H9 (cell line): ENCODE data around the gene GRB2. TPM values are rescaled to one million over a fixed set of nuclear protein-coding genes. Genes with fewer than 3 reads are reported as not detected.

Experiments
- DNase-seq: peaks from one replicate; pipeline ENCODE4 v3.0.0-alpha.2; 2017
- H2AFZ ChIP-seq: one replicate; pipeline ENCODE4 v1.6.1; 2013; ENCODE audit warnings: mild to moderate bottlenecking, low read length, control low read depth, moderate library complexity
- H2AK5ac ChIP-seq: 2 replicates; pipeline ENCODE4 v1.6.1; 2013; ENCODE audit warnings: low read length, control low read depth, mixed read lengths; ENCODE audit not compliant: insufficient read length
- H2BK120ac ChIP-seq: one replicate; pipeline ENCODE4 v1.6.1; 2013; ENCODE audit warnings: low read depth, mild to moderate bottlenecking, low read length, control low read depth, inconsistent platforms; ENCODE audit not compliant: poor library complexity, severe bottlenecking
- H2BK12ac ChIP-seq: 2 replicates; pipeline ENCODE4 v1.6.1; 2013; ENCODE audit warnings: low read length, control low read depth, mixed read lengths, low read depth; ENCODE audit not compliant: insufficient read length
- H2BK15ac ChIP-seq: 2 replicates; pipeline ENCODE4 v1.6.1; 2013; ENCODE audit warnings: low read depth, low read length, control low read depth
- H2BK20ac ChIP-seq: one replicate; pipeline ENCODE4 v1.6.1; 2013; ENCODE audit warnings: low read depth, mild to moderate bottlenecking, low read length, control low read depth, inconsistent platforms; ENCODE audit not compliant: poor library complexity, severe bottlenecking
- H2BK5ac ChIP-seq: 2 replicates; pipeline ENCODE4 v1.6.1; 2013; ENCODE audit warnings: low read length, control low read depth, mixed read lengths; ENCODE audit not compliant: insufficient read length
- H3K14ac ChIP-seq: 2 replicates; pipeline ENCODE4 v1.6.1; 2013; ENCODE audit warnings: low read length, control low read depth; ENCODE audit not compliant: insufficient read depth
- H3K18ac ChIP-seq: 2 replicates; pipeline ENCODE4 v1.6.1; 2013; ENCODE audit warnings: low read depth, mild to moderate bottlenecking, mixed read lengths, low read length, control low read depth; ENCODE audit not compliant: insufficient read length
- H3K23ac ChIP-seq: 2 replicates; pipeline ENCODE4 v1.6.1; 2013; ENCODE audit warnings: low read length, control low read depth, mixed read lengths, low read depth; ENCODE audit not compliant: insufficient read length
- H3K23me2 ChIP-seq: 2 replicates; pipeline ENCODE4 v1.6.1; 2013; ENCODE audit warnings: low read depth, mild to moderate bottlenecking, mixed read lengths, low read length, control low read depth; ENCODE audit not compliant: insufficient read length, poor library complexity, severe bottlenecking
- H3K27ac ChIP-seq: 2 replicates; pipeline ENCODE4 v1.5.1; 2013; ENCODE audit warnings: low read length, control low read depth, mixed read lengths, low read depth; ENCODE audit not compliant: insufficient read length
- H3K27me3 ChIP-seq: 2 replicates; pipeline ENCODE4 v1.6.1; 2013; ENCODE audit warnings: low read length, control low read depth, inconsistent platforms; ENCODE audit not compliant: insufficient read depth
- H3K4ac ChIP-seq: 2 replicates; pipeline ENCODE4 v1.6.1; 2013; ENCODE audit warnings: low read depth, mild to moderate bottlenecking, control low read depth, inconsistent platforms, low read length, moderate library complexity
- H3K4me1 ChIP-seq: 2 replicates; pipeline ENCODE4 v1.6.1; 2013; ENCODE audit warnings: low read length, control low read depth, inconsistent platforms; ENCODE audit not compliant: insufficient read depth
- H3K4me2 ChIP-seq: 2 replicates; pipeline ENCODE4 v1.6.1; 2013; ENCODE audit warnings: low read length, control low read depth, mixed read lengths; ENCODE audit not compliant: insufficient read length, insufficient read depth
- H3K56ac ChIP-seq: 2 replicates; pipeline ENCODE4 v1.6.1; 2013; ENCODE audit warnings: low read depth, mild to moderate bottlenecking, mixed read lengths, low read length, control low read depth; ENCODE audit not compliant: insufficient read length
- H3K79me1 ChIP-seq: 2 replicates; pipeline ENCODE4 v1.6.1; 2013; ENCODE audit warnings: low read depth, mild to moderate bottlenecking, moderate library complexity, low read length, control low read depth, inconsistent platforms; ENCODE audit not compliant: insufficient read depth, poor library complexity, severe bottlenecking
- H3K79me2 ChIP-seq: 2 replicates; pipeline ENCODE4 v1.6.1; 2013; ENCODE audit warnings: low read length, control low read depth, inconsistent platforms; ENCODE audit not compliant: insufficient read depth
- H3K9ac ChIP-seq: 2 replicates; pipeline ENCODE4 v1.6.1; 2013; ENCODE audit warnings: low read length, control low read depth, mixed read lengths; ENCODE audit not compliant: insufficient read length; ENCODE audit errors: extremely low read depth
- H3K9me3 ChIP-seq: one replicate; pipeline ENCODE4 v1.6.1; 2013; ENCODE audit warnings: low read depth, low read length, inconsistent platforms; ENCODE audit not compliant: control insufficient read depth
- H3T11ph ChIP-seq: one replicate; pipeline ENCODE4 v1.6.1; 2013; ENCODE audit warnings: mild to moderate bottlenecking, low read length, control low read depth, inconsistent platforms
- H4K20me1 ChIP-seq: one replicate; pipeline ENCODE4 v1.6.1; 2013; ENCODE audit not compliant: control insufficient read depth, insufficient read length, insufficient read depth
- H4K5ac ChIP-seq: 2 replicates; pipeline ENCODE4 v1.6.1; 2013; ENCODE audit warnings: low read depth, mild to moderate bottlenecking, mixed read lengths, low read length, control low read depth; ENCODE audit not compliant: insufficient read length
- H4K8ac ChIP-seq: replicated peaks from 2 replicates; pipeline ENCODE4 v1.6.1; 2013; ENCODE audit warnings: low read length, control low read depth, mixed read lengths, low read depth; ENCODE audit not compliant: insufficient read length
- H4K91ac ChIP-seq: 2 replicates; pipeline ENCODE4 v1.6.1; 2013; ENCODE audit warnings: low read depth, mild to moderate bottlenecking, moderate library complexity, mixed read lengths, low read length, control low read depth; ENCODE audit not compliant: insufficient read length
- H3K27ac Mint-ChIP-seq, 3 experiments: 2 replicates in 2 of 3; 3 replicates in 1 of 3; pipeline ENCODE4 v1.8.0; 2020 to 2021; ENCODE audit warnings: mixed read lengths in 3 of 3, mild to moderate bottlenecking in 1 of 3, moderate library complexity in 1 of 3
- H3K27me3 Mint-ChIP-seq: 2 replicates; pipeline ENCODE4 v1.8.0; 2021; ENCODE audit warnings: low read depth, mild to moderate bottlenecking, moderate library complexity, mixed read lengths
- H3K36me3 Mint-ChIP-seq, 3 experiments: 2 replicates in 2 of 3; 3 replicates in 1 of 3; pipeline ENCODE4 v1.8.0; 2020 to 2021; ENCODE audit warnings: low read depth in 3 of 3, mixed read lengths in 3 of 3; ENCODE audit not compliant: insufficient read depth in 1 of 3
- H3K4me1 Mint-ChIP-seq, 2 experiments: 2 replicates each; pipeline ENCODE4 v1.8.0; 2020; ENCODE audit warnings: mixed read lengths in 2 of 2
- H3K4me3 Mint-ChIP-seq, 2 experiments: 2 replicates in 1 of 2; 3 replicates in 1 of 2; pipeline ENCODE4 v1.8.0; 2020 to 2021; ENCODE audit warnings: mild to moderate bottlenecking in 2 of 2, mixed read lengths in 2 of 2, moderate library complexity in 1 of 2
- H3K9me3 Mint-ChIP-seq, 2 experiments: 2 replicates in 1 of 2; 3 replicates in 1 of 2; pipeline ENCODE4 v1.8.0; 2020; ENCODE audit warnings: mild to moderate bottlenecking in 2 of 2, mixed read lengths in 2 of 2, moderate library complexity in 1 of 2
- WGBS: extraction: QIAGEN DNeasy Blood & Tissue Kit; methylation state at CpG from one replicate; pipeline ENCODE4 v1.1.7; 2013; ENCODE audit warnings: missing lambda C conversion rate, low lambda C conversion rate, mixed read lengths; ENCODE audit not compliant: insufficient read length; ENCODE audit errors: extremely low coverage; 5-methylcytosine and 5-hydroxymethylcytosine counted together
- total RNA-seq: library from RNA; stranded (reverse); gene quantifications from 2 replicates; pipeline ENCODE4 v1.2.1, GENCODE V29; 2021
- TF ChIP-seq, protein P1 (sequence below): fragments of 200-600 bp; sonication (generic); conservative IDR thresholded peaks from 3 replicates; pipeline ENCODE4 v1.8.0; 2021; ENCODE audit warnings: antibody characterized with exemption, mild to moderate bottlenecking

Gene GRB2
- total RNA-seq, 1 experiment from 2014 or later = 91.7 TPM

- WGBS = no CpG with 5 or more reads among the region's 47 CpGs
These were observed 135.1 kb downstream of the GRB2 start for GRCh38 chr17:75270218-75270965.

More at GRCh38 chr17:75270218-75270965, 135.1 kb downstream of the GRB2 start:
- H3K56ac ChIP-seq = no peak overlapping the region
- DNase-seq = peak; percentile 82
- H3K9me3 Mint-ChIP-seq = no peaks in the 10 kb centered on the region
- no peaks in the 10 kb centered on the region for H3K79me2 ChIP-seq
- no peak overlapping the region for H2AFZ ChIP-seq
- no peak overlapping the region for H3K27ac ChIP-seq
- peak overlapping the region; percentile 42 for H3K9ac ChIP-seq
- H4K91ac ChIP-seq = no peak overlapping the region
- no peak overlapping the region for H3T11ph ChIP-seq
- peak overlapping the region; percentile 1 for H3K18ac ChIP-seq
- H3K79me1 ChIP-seq = no peaks in the 10 kb centered on the region
- H3K14ac ChIP-seq = peak overlapping the region; percentile 21; the same call in 1 of the 2 replicates
- peaks cover 15 to 20% of the 10 kb centered on the region in 2 experiments for H3K4me1 Mint-ChIP-seq
- no peaks in the 10 kb centered on the region; the same call in 1 of the 2 replicates for H3K27me3 Mint-ChIP-seq
- peak overlapping the region; percentile 74 for H3K4me2 ChIP-seq
- H3K27ac Mint-ChIP-seq = peak overlapping the region in 2 of 3 experiments; percentile 44 to 89; a peak in 4 of 7 replicates
- no peak overlapping the region for H3K23ac ChIP-seq
- peak overlapping the region; percentile 76 to 86 for H3K4me3 Mint-ChIP-seq
- no peaks in the 10 kb centered on the region for H3K27me3 ChIP-seq
- H2BK20ac ChIP-seq = no peak overlapping the region
- H2BK5ac ChIP-seq = no peak overlapping the region
- H4K8ac ChIP-seq = no peak overlapping the region
- no peak overlapping the region for H2BK120ac ChIP-seq
- H3K36me3 Mint-ChIP-seq = peaks cover 0 to 41% (median 39%) of the 10 kb centered on the region in 3 experiments; a peak in 6 of 7 replicates
- H2BK15ac ChIP-seq = no peak overlapping the region
- H3K23me2 ChIP-seq = peaks cover 22% of the 10 kb centered on the region
- no peak overlapping the region for H3K4ac ChIP-seq
- H3K9me3 ChIP-seq = no peaks in the 10 kb centered on the region
- TF ChIP-seq, protein P1, sequence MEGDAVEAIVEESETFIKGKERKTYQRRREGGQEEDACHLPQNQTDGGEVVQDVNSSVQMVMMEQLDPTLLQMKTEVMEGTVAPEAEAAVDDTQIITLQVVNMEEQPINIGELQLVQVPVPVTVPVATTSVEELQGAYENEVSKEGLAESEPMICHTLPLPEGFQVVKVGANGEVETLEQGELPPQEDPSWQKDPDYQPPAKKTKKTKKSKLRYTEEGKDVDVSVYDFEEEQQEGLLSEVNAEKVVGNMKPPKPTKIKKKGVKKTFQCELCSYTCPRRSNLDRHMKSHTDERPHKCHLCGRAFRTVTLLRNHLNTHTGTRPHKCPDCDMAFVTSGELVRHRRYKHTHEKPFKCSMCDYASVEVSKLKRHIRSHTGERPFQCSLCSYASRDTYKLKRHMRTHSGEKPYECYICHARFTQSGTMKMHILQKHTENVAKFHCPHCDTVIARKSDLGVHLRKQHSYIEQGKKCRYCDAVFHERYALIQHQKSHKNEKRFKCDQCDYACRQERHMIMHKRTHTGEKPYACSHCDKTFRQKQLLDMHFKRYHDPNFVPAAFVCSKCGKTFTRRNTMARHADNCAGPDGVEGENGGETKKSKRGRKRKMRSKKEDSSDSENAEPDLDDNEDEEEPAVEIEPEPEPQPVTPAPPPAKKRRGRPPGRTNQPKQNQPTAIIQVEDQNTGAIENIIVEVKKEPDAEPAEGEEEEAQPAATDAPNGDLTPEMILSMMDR = no peak
- H4K5ac ChIP-seq = no peak overlapping the region
- no peaks in the 10 kb centered on the region for H4K20me1 ChIP-seq
- 0 out of 2 replicates have a peak, but pooled peaks cover 2% of the 10 kb centered on the region for H3K4me1 ChIP-seq
- H2BK12ac ChIP-seq = no peak overlapping the region
- no peak overlapping the region for H2AK5ac ChIP-seq
